HL-60 (cell line): ENCODE measurements around the gene QRICH2.

Experiments used
- CTCF ChIP-seq: IDR thresholded peaks from one replicate; pipeline ENCODE4 v1.5.1; 2011; ENCODE audit warnings: low read length, control low read depth, inconsistent platforms; ENCODE audit not compliant: insufficient read depth
- GABPA ChIP-seq: IDR thresholded peaks from 2 replicates; pipeline ENCODE4 v1.6.1; 2012; ENCODE audit warnings: low read depth
- POLR2AphosphoS5 ChIP-seq: IDR thresholded peaks from 2 replicates; pipeline ENCODE4 v1.6.1; 2012; ENCODE audit warnings: low read depth
- REST ChIP-seq: IDR thresholded peaks from 2 replicates; pipeline ENCODE4 v1.6.1; 2012; ENCODE audit warnings: low read depth; ENCODE audit not compliant: insufficient replicate concordance
- SPI1 ChIP-seq: IDR thresholded peaks from 2 replicates; pipeline ENCODE4 v1.6.1; 2012; ENCODE audit warnings: low read depth, mild to moderate bottlenecking, borderline replicate concordance

GRCh38 chr17:76239538-76240274 lies 68.4 kb downstream of the QRICH2 start:
- TF ChIP-seq POLR2AphosphoS5: no peak
- TF ChIP-seq CTCF: no peak
- TF ChIP-seq GABPA: no peak
- no peak for TF ChIP-seq SPI1
- no peak for TF ChIP-seq REST
